ENCODE results near the gene RAB11FIP5.
"Not testable (repeated sequence)": the region's sequence is repeated elsewhere in the genome, so short reads cannot be mapped to it uniquely, and the experiment has no call there.

RAB11FIP5 gene

DNA sequence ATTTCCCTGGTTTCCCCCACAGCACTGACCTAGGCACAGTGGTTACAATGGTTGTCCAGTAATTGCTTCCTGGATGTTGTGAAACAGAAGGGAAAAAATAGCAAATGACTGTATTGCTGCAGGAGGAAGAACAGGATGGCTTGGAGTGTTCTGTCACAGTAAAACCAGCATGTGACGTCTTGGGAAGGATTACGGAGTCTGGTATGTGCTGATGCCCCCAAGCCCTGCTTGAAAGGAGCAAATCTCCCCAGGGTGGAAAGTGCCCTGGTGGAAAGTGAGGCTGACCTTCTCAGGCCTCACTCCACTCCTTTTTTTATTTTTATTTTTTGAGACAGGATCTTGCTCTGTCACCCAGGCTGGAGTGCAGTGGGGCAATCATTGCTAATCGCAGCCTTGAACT lies 7.8 kb downstream of the RAB11FIP5 start:
- no peak overlapping the region for H3K27ac Mint-ChIP-seq
- intact Hi-C loops (cut with micrococcal nuclease) = no loop called here
- no peaks in the 10 kb centered on the region for H3K9me3 Mint-ChIP-seq
- H3K36me3 Mint-ChIP-seq (ENCODE audit: low read depth) = no peaks in the 10 kb centered on the region
- peaks cover 15% of the 10 kb centered on the region for H3K4me1 Mint-ChIP-seq (ENCODE audit: low read depth)
- no peak overlapping the region for H3K4me3 Mint-ChIP-seq
- H3K27me3 Mint-ChIP-seq = peaks cover 21% of the 10 kb centered on the region

- intact Hi-C loops (cut with micrococcal nuclease) = no loop called here
- Mint-ChIP-seq H3K27ac (no peak overlapping the region), H3K4me3 (no peak overlapping the region), H3K36me3 (ENCODE audit: low read depth) (no peaks in the 10 kb centered on the region), H3K9me3 (no peaks in the 10 kb centered on the region), H3K27me3 (peaks cover 11% of the 10 kb centered on the region), H3K4me1 (ENCODE audit: low read depth) (peaks cover 15% of the 10 kb centered on the region)
These were observed 9.7 kb downstream of the RAB11FIP5 start for GRCh38 chr2:73103018-73103542.

GRCh38 chr2:73101626-73102256 lies 11.0 kb downstream of the RAB11FIP5 start:
- intact Hi-C loops (cut with micrococcal nuclease) = no loop called here
- H3K27ac Mint-ChIP-seq = no peak overlapping the region
- peaks cover 11% of the 10 kb centered on the region for H3K27me3 Mint-ChIP-seq
- no peak overlapping the region for H3K4me3 Mint-ChIP-seq
- peaks cover 6% of the 10 kb centered on the region for H3K4me1 Mint-ChIP-seq (ENCODE audit: low read depth)
- no peaks in the 10 kb centered on the region for H3K9me3 Mint-ChIP-seq
- no peaks in the 10 kb centered on the region for H3K36me3 Mint-ChIP-seq (ENCODE audit: low read depth)

- Mint-ChIP-seq H3K27ac (no peak overlapping the region), H3K4me1 (ENCODE audit: low read depth) (peaks cover 6% of the 10 kb centered on the region), H3K27me3 (peaks cover 12% of the 10 kb centered on the region), H3K36me3 (ENCODE audit: low read depth) (no peaks in the 10 kb centered on the region), H3K4me3 (no peak overlapping the region), H3K9me3 (no peaks in the 10 kb centered on the region)
- intact Hi-C loops (cut with micrococcal nuclease) = no loop called here
These were observed 11.8 kb downstream of the RAB11FIP5 start for GRCh38 chr2:73100956-73101355.

DNA sequence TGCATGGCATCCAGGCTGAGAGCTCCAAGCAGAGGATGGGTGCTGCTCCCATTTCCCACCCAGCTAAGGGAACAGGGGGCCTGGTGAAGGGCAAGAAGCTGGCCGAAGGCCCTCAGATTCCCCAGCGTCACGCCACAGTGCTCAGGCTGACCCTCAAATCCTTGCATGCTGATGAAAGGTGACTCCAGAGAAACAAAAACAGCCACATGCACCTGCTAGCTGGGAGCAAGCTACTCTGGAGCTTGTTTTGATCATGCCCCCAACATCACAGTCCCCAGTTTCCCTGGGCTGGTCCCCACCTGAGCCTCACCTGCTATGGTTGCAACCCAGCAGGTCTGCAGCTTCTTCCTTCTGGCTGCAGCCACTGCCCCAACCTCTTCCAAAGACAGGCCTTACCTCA lies 13.3 kb downstream of the RAB11FIP5 start:
- peaks cover 12% of the 10 kb centered on the region for H3K27me3 Mint-ChIP-seq
- no peaks in the 10 kb centered on the region for H3K36me3 Mint-ChIP-seq (ENCODE audit: low read depth)
- no peaks in the 10 kb centered on the region for H3K9me3 Mint-ChIP-seq
- H3K4me3 Mint-ChIP-seq = no peak overlapping the region
- intact Hi-C loops (cut with micrococcal nuclease) = no loop called here
- peaks cover 2% of the 10 kb centered on the region for H3K4me1 Mint-ChIP-seq (ENCODE audit: low read depth)
- H3K27ac Mint-ChIP-seq = no peak overlapping the region

GRCh38 chr2:73095910-73096309 lies 16.8 kb downstream of the RAB11FIP5 start:
- peaks cover 9% of the 10 kb centered on the region for H3K27me3 Mint-ChIP-seq
- no peak overlapping the region for H3K27ac Mint-ChIP-seq
- no peak overlapping the region for H3K4me3 Mint-ChIP-seq
- H3K36me3 Mint-ChIP-seq (ENCODE audit: low read depth) = no peaks in the 10 kb centered on the region
- H3K4me1 Mint-ChIP-seq (ENCODE audit: low read depth) = peaks cover 12% of the 10 kb centered on the region
- H3K9me3 Mint-ChIP-seq = no peaks in the 10 kb centered on the region
- intact Hi-C loops (cut with micrococcal nuclease) = no loop called here

DNA sequence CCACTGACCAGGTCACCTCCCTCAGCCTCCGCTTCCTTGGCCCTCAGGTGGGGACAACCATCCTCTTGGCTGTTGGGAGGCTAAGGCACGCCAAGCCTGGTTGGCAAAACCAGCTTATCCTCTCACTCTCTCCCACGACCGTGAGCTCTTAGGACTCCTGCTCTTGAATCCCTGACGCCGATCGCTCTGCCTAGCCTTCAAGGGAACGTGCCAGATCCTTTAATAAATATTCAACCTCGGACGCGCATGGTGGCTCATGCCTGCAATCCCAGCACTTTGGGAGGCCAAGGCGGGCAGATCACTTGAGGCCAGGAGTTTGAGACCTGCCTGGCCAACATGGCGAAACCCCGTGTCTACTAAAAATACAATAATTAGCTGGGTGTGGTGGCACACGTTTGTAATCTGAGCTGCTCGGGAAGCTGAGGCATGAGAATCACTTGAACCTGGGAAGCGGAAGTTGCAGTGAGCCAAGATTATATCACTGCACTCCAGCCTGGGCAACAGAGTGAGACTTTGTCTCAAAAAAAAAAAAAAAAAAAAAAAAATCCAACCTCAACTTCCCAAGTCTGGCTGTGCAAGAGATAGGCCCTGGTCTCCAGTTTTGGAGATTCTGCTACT lies 19.0 kb downstream of the RAB11FIP5 start:
- H3K36me3 Mint-ChIP-seq (ENCODE audit: low read depth); H3K27ac Mint-ChIP-seq; H3K9me3 Mint-ChIP-seq; H3K4me3 Mint-ChIP-seq; intact Hi-C loops (cut with micrococcal nuclease): not testable (repeated sequence)
- H3K4me1 Mint-ChIP-seq (ENCODE audit: low read depth) = peaks cover 12% of the 10 kb centered on the region
- H3K27me3 Mint-ChIP-seq = peaks cover 11% of the 10 kb centered on the region

GRCh38 chr2:73092146-73092783 lies 20.5 kb downstream of the RAB11FIP5 start:
- Mint-ChIP-seq H3K27ac (no peak overlapping the region), H3K4me1 (ENCODE audit: low read depth) (peaks cover 12% of the 10 kb centered on the region), H3K9me3 (no peaks in the 10 kb centered on the region), H3K27me3 (peaks cover 5% of the 10 kb centered on the region), H3K36me3 (ENCODE audit: low read depth) (no peaks in the 10 kb centered on the region), H3K4me3 (no peak overlapping the region)
- intact Hi-C loops (cut with micrococcal nuclease) = no loop called here

GRCh38 chr2:73091696-73092095 lies 21.1 kb downstream of the RAB11FIP5 start:
- peaks cover 3% of the 10 kb centered on the region for H3K27me3 Mint-ChIP-seq
- H3K4me3 Mint-ChIP-seq = no peak overlapping the region
- H3K4me1 Mint-ChIP-seq (ENCODE audit: low read depth) = peaks cover 12% of the 10 kb centered on the region
- intact Hi-C loops (cut with micrococcal nuclease) = no loop called here
- H3K27ac Mint-ChIP-seq = no peak overlapping the region
- H3K36me3 Mint-ChIP-seq (ENCODE audit: low read depth) = no peaks in the 10 kb centered on the region
- no peaks in the 10 kb centered on the region for H3K9me3 Mint-ChIP-seq

DNA sequence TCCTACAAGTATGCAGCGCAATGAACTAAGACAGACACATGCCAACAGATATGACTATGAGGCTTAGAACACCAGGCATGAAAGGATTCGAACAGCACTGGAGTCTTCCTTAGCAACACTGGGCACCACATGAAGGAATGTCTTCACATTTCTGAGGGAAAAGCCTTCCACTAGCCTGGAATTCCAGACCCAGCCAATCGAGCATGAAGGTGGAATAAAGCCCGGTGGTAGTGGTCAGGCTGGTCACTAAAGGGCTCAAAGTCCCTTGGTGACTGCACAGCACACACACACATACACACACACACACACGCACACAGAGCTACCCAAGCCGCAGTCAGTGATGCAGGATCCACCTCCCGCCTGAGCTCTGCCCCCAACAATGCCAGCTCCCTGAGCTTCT lies 21.6 kb downstream of the RAB11FIP5 start:
- no peaks in the 10 kb centered on the region for H3K36me3 Mint-ChIP-seq (ENCODE audit: low read depth)
- intact Hi-C loops (cut with micrococcal nuclease) = no loop called here
- H3K4me3 Mint-ChIP-seq = no peak overlapping the region
- no peaks in the 10 kb centered on the region for H3K9me3 Mint-ChIP-seq
- H3K27me3 Mint-ChIP-seq = peaks cover 2% of the 10 kb centered on the region
- H3K4me1 Mint-ChIP-seq (ENCODE audit: low read depth) = peaks cover 12% of the 10 kb centered on the region
- H3K27ac Mint-ChIP-seq = no peak overlapping the region

GRCh38 chr2:73089270-73090030 lies 23.3 kb downstream of the RAB11FIP5 start:
- peaks cover 2% of the 10 kb centered on the region for H3K27me3 Mint-ChIP-seq
- intact Hi-C loops (cut with micrococcal nuclease) = loop anchor here (5.0 kb wide), 1 partner anchor 88 kb away; no protein-coding TSS in a partner anchor
- H3K36me3 Mint-ChIP-seq (ENCODE audit: low read depth) = no peaks in the 10 kb centered on the region
- H3K4me1 Mint-ChIP-seq (ENCODE audit: low read depth) = peaks cover 12% of the 10 kb centered on the region
- no peak overlapping the region for H3K4me3 Mint-ChIP-seq
- no peak overlapping the region for H3K27ac Mint-ChIP-seq
- no peaks in the 10 kb centered on the region for H3K9me3 Mint-ChIP-seq

DNA sequence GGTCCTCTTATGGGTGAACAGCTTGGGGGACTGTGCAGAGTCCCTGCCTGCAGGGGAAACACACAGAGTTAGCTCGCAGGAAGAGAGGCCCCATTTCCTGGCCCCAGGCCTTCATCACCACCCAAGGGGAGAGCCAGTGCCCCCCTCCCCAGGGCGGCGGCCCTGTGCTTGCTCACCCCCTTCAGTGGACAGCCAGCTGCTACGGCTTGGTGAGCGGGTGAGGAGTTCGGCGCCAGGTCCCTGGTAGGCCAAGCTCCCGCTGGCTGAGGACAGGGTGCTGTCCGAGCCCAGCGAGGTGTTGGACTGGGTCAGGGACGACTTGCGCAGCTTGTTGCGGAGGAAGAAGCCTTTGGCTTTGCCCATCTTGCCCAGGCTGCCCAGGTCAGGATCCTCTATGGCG lies 24.0 kb downstream of the RAB11FIP5 start:
- Mint-ChIP-seq H3K36me3 (ENCODE audit: low read depth) (no peaks in the 10 kb centered on the region), H3K9me3 (no peaks in the 10 kb centered on the region), H3K27ac (no peak overlapping the region), H3K4me1 (ENCODE audit: low read depth) (peaks cover 12% of the 10 kb centered on the region), H3K4me3 (no peak overlapping the region), H3K27me3 (peaks cover 2% of the 10 kb centered on the region)
- intact Hi-C loops (cut with micrococcal nuclease) = loop anchor here (5.0 kb wide), 1 partner anchor 89 kb away; no protein-coding TSS in a partner anchor

DNA sequence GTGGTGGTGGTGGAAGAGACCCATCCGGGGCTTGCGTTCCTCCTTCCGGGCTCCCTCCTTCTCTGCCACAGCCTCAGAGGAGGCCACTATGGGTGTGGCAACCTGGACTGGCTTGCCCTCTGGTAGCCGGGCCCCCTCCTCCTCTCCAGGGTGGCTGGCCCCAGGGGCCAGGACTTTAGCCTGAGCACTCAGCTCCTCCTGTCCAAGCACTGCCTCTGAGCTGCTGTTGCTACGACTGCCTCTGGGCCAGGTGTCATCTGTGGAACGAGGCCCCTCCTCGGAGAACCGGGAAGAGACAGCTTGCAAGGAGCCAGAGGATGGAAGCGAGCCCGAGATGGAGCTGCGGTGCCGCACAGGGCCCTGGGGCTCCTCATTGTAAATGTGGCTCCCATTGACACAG lies 24.5 kb downstream of the RAB11FIP5 start:
- peaks cover 5% of the 10 kb centered on the region for H3K27me3 Mint-ChIP-seq
- intact Hi-C loops (cut with micrococcal nuclease) = loop anchor here (5.0 kb wide), 1 partner anchor 89 kb away; no protein-coding TSS in a partner anchor

DNA sequence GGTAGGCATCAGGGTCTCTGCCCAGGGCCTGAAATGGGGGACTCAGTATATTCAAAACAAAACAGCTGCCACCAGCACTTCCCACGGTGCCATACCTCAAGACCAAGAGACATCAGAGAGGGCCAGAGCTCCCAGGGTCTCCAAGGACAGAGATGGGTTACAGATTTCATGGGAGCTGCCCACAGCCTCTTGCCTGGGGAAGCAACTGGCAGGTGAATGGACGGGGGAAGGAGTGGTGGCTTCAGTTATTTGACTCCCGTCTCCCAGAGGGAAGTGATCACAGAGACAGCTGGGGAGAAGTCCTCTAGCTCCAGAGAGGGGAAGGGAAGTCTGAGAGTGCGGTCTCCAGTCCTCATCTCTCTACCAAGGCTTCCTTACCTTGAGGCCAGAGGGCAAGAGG lies 25.4 kb downstream of the RAB11FIP5 start:
- intact Hi-C loops (cut with micrococcal nuclease) = loop anchor here (5.0 kb wide), 1 partner anchor 90 kb away; no protein-coding TSS in a partner anchor
- H3K4me1 Mint-ChIP-seq (ENCODE audit: low read depth) = peaks cover 8% of the 10 kb centered on the region
- H3K27ac Mint-ChIP-seq = no peak overlapping the region
- H3K36me3 Mint-ChIP-seq (ENCODE audit: low read depth) = no peaks in the 10 kb centered on the region
- no peak overlapping the region for H3K4me3 Mint-ChIP-seq
- peaks cover 5% of the 10 kb centered on the region for H3K27me3 Mint-ChIP-seq
- no peaks in the 10 kb centered on the region for H3K9me3 Mint-ChIP-seq

More for the DNA sequence above, 24.5 kb downstream of the RAB11FIP5 start:
- Mint-ChIP-seq H3K4me1 (ENCODE audit: low read depth) (peaks cover 12% of the 10 kb centered on the region), H3K4me3 (no peak overlapping the region), H3K36me3 (ENCODE audit: low read depth) (no peaks in the 10 kb centered on the region), H3K27ac (no peak overlapping the region), H3K9me3 (no peaks in the 10 kb centered on the region)
